Mononuclear cell (primary cell): Measurements from ENCODE around the gene CBX5. TPM values are rescaled to one million over a fixed set of nuclear protein-coding genes. Genes with fewer than 3 reads are reported as not detected.
"Not testable (repeated sequence)": the region's sequence is repeated elsewhere in the genome, so short reads cannot be mapped to it uniquely, and the experiment has no call there.

ENCODE experiments used
- H3K27me3 ChIP-seq: 2 replicates; pipeline ENCODE4 v1.6.0; 2011; ENCODE audit warnings: low read length, control low read depth; ENCODE audit not compliant: insufficient read depth
- H3K4me1 ChIP-seq: 2 replicates; pipeline ENCODE4 v1.5.1; 2011; ENCODE audit warnings: mild to moderate bottlenecking, low read length, control low read depth; ENCODE audit not compliant: insufficient read depth
- H3K4me3 ChIP-seq: 2 replicates; pipeline ENCODE4 v1.5.1; 2011; ENCODE audit warnings: mild to moderate bottlenecking, low read length, moderate library complexity
- H3K9me3 ChIP-seq: 2 replicates; pipeline ENCODE4 v1.5.1; 2011; ENCODE audit warnings: low read depth, mild to moderate bottlenecking, control low read depth, low read length
- total RNA-seq: library from RNA; depleted of rRNA; stranded (reverse); fragments of >200 nt; gene quantifications from one replicate; pipeline ENCODE4 v1.2.3, GENCODE V29; 2012

CBX5 gene
- total RNA-seq, 1 donor = 16.0 TPM

DNA sequence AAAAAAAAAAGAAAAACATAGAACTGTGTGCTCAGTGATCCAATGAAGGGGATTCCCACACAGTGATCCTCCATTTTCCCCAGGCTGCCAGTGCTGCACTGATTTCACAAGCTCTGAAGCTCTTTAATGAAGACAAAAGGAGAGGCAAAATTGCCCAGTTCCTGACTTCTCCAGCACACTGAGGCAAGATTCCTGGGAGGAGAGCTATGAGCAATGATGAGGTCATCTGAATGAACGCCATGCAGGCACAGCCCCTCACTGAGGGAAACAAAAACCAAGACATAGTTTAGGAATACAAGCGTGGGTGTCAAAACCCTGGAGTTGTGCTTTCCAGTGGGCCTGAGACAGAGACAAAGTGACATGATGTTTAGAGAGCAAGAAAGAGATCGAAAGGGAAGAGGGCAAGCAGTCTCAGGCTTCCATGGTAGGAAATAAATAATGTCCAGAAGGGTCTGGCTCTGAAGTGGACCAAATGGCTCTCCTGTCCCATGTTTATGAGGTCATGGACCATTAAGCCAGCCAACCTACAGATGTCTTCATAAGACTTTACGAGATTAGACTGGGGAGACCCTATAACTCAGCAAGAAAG is 50.2 kb downstream of the CBX5 start:
- Histone ChIP-seq H3K9me3 (no peaks in the 10 kb centered on the region), H3K4me1 (peaks cover 39% of the 10 kb centered on the region), H3K27me3 (no peaks in the 10 kb centered on the region), H3K4me3 (no peak overlapping the region)

- Histone ChIP-seq H3K4me3 (no peak overlapping the region), H3K4me1 (peaks cover 39% of the 10 kb centered on the region), H3K27me3 (no peaks in the 10 kb centered on the region)
Measured at GRCh38 chr12:54228471-54228870, 51.5 kb downstream of the CBX5 start.

DNA sequence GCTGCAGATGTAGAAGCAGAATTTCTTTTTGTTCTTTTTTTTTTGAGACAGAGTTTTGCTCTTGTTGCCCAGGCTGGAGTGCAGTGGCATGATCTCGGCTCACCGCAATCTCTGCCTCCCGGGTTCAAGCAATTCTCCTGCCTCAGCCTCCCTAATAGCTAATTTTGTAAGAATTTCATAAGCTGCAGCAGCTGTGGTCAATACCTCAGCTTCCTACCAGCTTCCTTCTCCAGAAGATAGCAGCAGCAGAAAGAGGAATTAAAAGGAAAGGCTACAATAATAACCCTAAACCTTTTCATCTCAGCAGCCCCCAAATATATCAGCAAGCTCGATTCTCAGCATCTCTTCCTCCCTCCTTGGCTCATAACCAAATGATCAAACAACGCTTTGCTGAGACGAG is 52.0 kb downstream of the CBX5 start:
- H3K4me3 ChIP-seq, H3K9me3 ChIP-seq, H3K27me3 ChIP-seq: not testable (repeated sequence)
- peaks cover 39% of the 10 kb centered on the region for H3K4me1 ChIP-seq

More at GRCh38 chr12:54228471-54228870, 51.5 kb downstream of the CBX5 start:
- no peaks in the 10 kb centered on the region for H3K9me3 ChIP-seq

GRCh38 chr12:54227376-54227775 is 52.5 kb downstream of the CBX5 start:
- Histone ChIP-seq H3K9me3 (no peaks in the 10 kb centered on the region), H3K4me1 (peaks cover 39% of the 10 kb centered on the region), H3K4me3 (no peak overlapping the region), H3K27me3 (no peaks in the 10 kb centered on the region)

GRCh38 chr12:54225666-54226065 is 54.3 kb downstream of the CBX5 start:
- peaks cover 4% of the 10 kb centered on the region for H3K27me3 ChIP-seq
- no peak overlapping the region for H3K4me3 ChIP-seq
- no peaks in the 10 kb centered on the region for H3K9me3 ChIP-seq
- peaks cover 38% of the 10 kb centered on the region for H3K4me1 ChIP-seq

DNA sequence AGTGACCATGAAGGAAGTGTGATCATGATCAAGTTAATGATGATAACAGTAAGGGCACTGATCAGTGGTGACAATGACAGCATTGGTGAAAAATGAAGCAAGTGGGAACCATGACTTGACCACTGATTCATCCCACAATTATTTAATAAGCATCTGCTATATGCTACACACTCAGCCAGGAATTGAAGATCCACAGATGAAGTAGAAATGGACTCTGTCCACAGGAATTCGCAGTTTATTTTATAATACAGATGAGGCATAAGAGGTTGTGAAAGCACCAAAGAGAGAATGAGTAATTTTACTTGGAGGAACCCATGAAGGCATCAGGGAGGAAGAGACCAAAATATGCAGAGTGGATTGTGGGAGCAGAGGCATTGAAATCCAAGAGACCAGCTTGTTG is 57.3 kb downstream of the CBX5 start:
- Histone ChIP-seq H3K4me3 (no peak overlapping the region), H3K4me1 (peaks cover 19% of the 10 kb centered on the region), H3K9me3 (no peaks in the 10 kb centered on the region), H3K27me3 (peaks cover 19% of the 10 kb centered on the region)

GRCh38 chr12:54221402-54221984 is 58.4 kb downstream of the CBX5 start:
- H3K9me3 ChIP-seq = no peaks in the 10 kb centered on the region
- peaks cover 19% of the 10 kb centered on the region for H3K4me1 ChIP-seq
- peaks cover 22% of the 10 kb centered on the region for H3K27me3 ChIP-seq
- H3K4me3 ChIP-seq = no peak overlapping the region

GRCh38 chr12:54220567-54220966 is 59.4 kb downstream of the CBX5 start:
- Histone ChIP-seq H3K9me3 (no peaks in the 10 kb centered on the region), H3K4me3 (no peak overlapping the region), H3K27me3 (peaks cover 22% of the 10 kb centered on the region), H3K4me1 (peaks cover 26% of the 10 kb centered on the region)

DNA sequence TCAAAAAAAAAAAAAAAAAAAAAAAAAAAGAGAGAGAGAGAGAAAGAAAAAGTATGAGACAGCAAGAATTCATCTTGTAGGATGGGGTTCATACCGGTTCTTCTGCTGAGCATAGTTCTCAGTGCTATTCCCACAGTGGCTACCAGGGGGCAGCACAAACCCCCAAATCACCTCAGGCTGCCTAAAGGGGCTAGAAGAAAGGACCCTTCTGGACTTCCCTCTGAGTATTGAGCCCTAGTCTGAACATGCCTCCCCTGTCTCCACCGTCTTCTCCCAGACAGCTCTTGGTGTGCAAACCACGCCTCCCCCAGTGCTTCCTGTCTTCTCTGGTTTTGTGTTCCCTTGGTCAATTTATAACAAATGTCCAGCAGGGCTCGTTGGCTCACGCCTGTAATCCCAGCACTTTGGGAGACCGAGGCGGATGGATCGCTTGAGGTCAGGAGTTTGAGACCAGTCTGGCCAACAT is 59.8 kb downstream of the CBX5 start:
- Histone ChIP-seq H3K27me3 (peaks cover 22% of the 10 kb centered on the region), H3K4me3 (no peak overlapping the region), H3K9me3 (no peaks in the 10 kb centered on the region), H3K4me1 (peaks cover 30% of the 10 kb centered on the region)

DNA sequence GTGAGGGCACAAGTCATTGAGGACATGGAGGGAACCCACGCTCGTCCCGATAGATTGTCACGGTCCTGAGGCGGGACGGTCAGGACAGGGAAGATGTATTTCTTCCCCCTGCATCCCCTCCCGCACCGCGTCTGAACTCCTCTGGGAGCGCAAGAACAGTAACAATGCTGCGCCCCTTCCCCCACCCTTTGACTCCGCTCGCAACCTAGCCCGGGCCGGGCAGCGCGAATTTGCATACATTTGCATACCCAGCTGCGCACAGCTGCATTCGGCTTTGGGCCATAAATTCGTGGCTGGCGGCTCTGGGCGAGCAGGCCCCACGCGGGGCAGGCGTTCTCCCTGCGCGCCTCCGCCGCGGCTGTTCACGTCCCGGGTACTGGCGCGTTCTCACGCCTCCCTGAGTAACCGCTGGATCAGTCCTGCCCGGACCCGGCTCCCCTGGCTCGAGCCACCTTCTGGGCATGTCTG is 62.1 kb downstream of the CBX5 start:
- peaks cover 40% of the 10 kb centered on the region for H3K4me1 ChIP-seq
- H3K9me3 ChIP-seq = no peaks in the 10 kb centered on the region
- H3K27me3 ChIP-seq = peaks cover 22% of the 10 kb centered on the region
- no peak overlapping the region for H3K4me3 ChIP-seq

- H3K4me3 ChIP-seq = peak overlapping the region; percentile 7
- H3K4me1 ChIP-seq = peaks cover 40% of the 10 kb centered on the region
- H3K9me3 ChIP-seq = no peaks in the 10 kb centered on the region
- peaks cover 28% of the 10 kb centered on the region for H3K27me3 ChIP-seq
Measured at GRCh38 chr12:54216797-54217661, 62.9 kb downstream of the CBX5 start.

DNA sequence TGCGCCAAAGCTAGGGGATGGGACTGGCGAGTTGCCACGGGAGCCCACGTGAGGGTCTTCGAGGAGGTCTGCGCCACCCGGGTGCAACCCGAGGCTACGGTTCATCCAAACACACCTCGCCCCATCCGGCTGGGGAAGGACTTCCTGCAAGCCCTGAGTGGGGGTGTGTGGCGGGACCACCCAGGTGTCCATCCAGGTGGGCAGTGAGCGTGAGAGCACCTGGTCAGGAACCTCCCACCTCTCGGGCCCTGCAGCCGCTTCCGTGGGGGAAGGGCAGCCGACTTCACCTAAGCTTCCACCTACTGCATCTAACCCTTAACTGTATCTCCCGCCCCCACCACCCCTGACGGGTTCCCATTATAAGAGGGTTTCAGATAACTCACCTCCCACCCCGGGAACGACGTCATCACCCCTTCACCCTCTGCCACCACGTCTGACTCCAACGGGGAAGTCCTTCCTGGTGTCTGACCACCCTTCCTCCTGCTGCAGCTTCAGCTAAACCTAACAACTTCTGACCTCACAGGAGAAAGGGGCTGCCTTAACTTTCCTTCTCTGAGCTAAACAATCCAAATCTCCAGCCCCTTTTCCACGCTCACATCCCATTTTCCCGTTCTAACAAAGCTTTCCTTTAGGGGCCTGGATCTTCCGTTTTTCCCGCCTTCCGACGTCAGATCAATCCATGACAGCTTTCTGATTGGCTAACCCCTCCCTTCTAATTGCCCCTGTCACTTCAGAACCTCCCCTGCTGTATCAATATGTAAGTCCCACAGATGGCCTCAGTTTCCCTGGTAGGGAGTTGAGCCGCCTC is 63.7 kb downstream of the CBX5 start:
- H3K4me1 ChIP-seq = peaks cover 40% of the 10 kb centered on the region
- peaks cover 30% of the 10 kb centered on the region for H3K27me3 ChIP-seq
- no peaks in the 10 kb centered on the region for H3K9me3 ChIP-seq
- H3K4me3 ChIP-seq = peak overlapping the region; percentile 7

- Histone ChIP-seq H3K4me3 (no peak overlapping the region), H3K4me1 (peaks cover 40% of the 10 kb centered on the region), H3K9me3 (no peaks in the 10 kb centered on the region), H3K27me3 (peaks cover 26% of the 10 kb centered on the region)
Measured at GRCh38 chr12:54214553-54215406, 65.1 kb downstream of the CBX5 start.

DNA sequence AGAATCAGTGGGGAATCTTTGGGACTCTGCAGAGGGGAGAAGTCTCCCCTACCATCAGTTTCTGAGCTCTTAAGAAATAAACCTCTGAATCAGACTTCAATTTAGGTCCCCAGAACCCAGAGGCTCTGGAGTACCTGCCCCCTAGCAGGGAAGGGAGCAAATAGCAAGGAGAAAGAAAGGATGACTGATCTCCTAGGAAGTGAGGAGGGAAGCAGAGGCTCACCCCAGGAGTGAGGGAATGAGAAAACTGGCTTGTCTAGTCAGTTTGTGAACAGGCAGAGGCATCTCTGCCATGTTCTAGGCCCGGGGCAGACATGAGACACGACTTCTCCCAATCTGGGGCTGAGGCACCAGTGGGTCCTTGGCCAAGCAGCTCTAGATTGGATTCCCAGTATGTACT is 66.8 kb downstream of the CBX5 start:
- H3K27me3 ChIP-seq = peaks cover 19% of the 10 kb centered on the region
- no peak overlapping the region for H3K4me3 ChIP-seq
- H3K9me3 ChIP-seq = no peaks in the 10 kb centered on the region
- peaks cover 39% of the 10 kb centered on the region for H3K4me1 ChIP-seq
